ENCODE data around the gene IFITM10.
A peak's percentile ranks its signal among the peaks of the same experiment; 100 is the strongest.

Gene IFITM10

GRCh38 chr11:1706634-1707400, 43.6 kb downstream of the IFITM10 start:
- DNase-seq, result no peak

- DNase-seq, result no peak
Measured at GRCh38 chr11:1705126-1706052, 45.0 kb downstream of the IFITM10 start.

- DNase-seq, result no peak
Measured at GRCh38 chr11:1703146-1703545, 47.2 kb downstream of the IFITM10 start.

- DNase-seq, result no peak
Measured at GRCh38 chr11:1702506-1702905, 47.9 kb downstream of the IFITM10 start.

DNA sequence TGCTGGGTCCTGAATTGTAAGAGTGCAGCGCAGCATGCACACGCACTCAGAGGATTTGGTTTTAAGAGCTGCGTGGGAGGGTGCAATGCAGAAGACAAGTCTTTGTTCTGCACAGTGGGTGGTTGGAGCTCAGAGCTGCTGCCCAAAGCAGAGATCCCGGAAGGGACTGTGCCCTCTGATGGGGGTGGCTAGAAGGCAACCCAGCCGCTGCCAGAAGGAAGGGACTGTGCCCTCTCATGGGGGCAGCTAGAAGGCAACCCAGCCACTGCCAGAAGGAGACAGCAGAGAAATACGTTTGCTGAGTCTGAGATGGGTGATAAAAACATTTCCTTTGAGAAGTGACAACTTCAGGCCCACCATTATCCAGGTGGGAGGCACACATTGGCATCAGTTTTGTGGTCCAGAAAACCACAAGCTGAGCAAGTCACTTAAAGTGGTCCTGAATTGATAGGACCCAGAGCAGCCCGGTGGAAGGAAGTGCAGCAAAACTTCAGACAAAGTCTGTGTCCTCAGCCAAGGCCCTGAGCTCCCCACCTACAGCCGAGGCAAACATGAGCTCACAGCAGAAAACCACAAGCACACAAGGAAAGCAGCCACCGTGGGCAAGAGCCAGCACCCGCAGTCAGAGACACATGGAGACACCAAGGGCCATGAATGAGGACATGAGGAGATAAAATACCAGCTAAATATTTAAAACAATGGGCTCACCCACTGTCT, 49.1 kb downstream of the IFITM10 start:
- no peak for DNase-seq

GRCh38 chr11:1699771-1700170, 50.6 kb downstream of the IFITM10 start:
- DNase-seq, result no peak

- no peak for DNase-seq
Measured at GRCh38 chr11:1696608-1697570, 53.5 kb downstream of the IFITM10 start, which contains the start of gene KRTAP5-6. Gene KRTAP5-6, plus strand, starts transcription at chr11:1697195. Its CDS starts 51 bp downstream, at chr11:1697246.

DNA sequence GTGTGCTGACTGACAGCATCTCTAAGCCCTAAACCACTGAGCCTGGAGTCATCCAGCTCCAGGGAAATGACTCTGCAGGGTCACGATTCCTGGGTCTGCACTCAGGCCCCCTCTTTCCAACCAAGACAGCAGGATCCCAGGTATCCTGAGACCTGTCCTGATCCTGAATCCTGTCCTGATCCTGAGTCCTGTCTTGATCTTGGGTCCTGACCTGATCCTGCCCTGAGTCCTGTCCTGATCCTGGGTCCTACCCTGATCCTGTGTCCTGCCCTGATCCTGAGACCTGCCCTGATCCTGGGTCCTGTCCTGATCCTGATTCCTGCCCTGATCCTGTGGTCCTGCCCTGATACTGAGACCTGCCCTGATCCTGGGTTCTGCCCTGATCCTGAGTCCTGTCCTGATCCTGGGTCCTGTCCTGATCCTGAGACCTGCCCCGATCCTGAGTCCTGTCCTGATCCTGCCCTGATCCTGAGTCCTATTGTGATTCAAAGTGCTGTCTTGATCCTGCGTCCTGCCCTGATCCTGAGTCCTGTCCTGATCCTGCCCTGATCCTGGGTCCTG, 54.8 kb downstream of the IFITM10 start:
- DNase-seq, result no peak

DNA sequence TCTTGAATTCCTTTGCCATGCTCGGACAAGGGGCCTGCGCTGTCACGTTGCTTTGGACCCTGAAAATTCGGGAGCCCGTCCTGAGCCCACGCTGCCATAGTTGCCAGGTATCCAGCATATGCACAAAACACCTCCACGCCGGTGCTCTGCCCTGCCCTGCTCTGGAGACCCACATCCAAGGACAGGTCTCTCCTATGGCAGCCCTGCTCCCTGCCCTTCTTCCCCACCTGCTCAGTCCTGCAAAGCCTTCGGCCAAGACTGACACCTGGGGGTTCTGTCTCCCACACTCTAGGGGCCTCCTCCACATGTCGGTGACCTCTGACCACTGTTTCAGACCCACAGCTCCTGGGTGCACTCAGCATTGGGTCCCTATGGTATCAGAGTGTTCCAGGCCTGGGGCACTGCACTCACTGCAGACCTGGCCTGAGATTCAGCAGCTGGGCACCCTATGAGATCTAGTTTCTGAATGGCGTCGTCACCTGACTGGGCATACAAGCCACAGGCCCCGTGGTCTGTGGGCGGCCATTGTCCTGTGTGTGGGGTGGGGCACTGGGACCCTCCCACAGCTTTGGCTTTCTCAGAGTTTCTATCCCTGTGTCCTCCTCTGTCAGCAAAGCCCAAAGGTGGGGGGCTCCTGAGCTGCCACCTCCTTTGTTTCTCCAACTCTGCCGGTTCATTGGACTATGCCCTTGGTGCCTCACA, 55.4 kb downstream of the IFITM10 start:
- no peak for DNase-seq

GRCh38 chr11:1694064-1694845, 56.1 kb downstream of the IFITM10 start:
- peak; percentile 91 for DNase-seq

DNA sequence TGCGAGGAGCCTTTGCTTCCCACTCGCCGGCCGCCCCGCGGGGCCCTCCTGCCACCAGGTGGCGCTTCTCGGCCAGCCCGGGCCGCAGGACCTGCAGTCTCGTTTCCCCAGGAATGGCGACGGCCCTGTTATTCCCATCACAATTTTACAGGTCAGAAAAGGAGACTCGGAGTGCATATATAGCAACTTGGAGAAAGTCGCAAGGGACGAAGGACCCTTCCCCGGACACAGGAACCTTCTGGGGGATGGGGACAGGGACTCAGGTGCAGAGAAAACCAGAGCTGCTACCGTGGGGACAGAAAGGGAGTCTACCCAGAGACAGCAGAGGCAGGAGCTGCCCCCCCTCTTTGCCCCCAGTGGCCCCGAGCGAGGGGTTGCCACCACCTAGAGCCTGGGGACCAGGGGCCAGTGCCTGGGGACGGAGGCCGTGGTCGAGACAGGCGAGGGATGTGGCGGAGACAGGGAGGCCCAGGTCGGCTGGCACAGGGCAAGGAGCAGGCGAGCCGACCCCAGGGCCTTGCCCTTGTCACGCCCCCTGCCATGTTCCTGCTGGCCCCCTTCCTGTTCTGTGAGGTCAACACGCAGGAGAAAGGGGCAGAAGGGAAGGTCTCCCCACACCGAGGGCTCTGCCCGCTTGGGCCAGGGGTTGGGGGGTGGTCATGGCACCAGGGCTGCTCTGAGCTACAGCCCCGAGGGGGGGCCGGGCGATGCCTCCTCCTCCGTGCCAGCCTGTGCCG, 56.9 kb downstream of the IFITM10 start:
- DNase-seq, result peak; percentile 93

GRCh38 chr11:1692708-1693326, 57.6 kb downstream of the IFITM10 start:
- no peak for DNase-seq

DNA sequence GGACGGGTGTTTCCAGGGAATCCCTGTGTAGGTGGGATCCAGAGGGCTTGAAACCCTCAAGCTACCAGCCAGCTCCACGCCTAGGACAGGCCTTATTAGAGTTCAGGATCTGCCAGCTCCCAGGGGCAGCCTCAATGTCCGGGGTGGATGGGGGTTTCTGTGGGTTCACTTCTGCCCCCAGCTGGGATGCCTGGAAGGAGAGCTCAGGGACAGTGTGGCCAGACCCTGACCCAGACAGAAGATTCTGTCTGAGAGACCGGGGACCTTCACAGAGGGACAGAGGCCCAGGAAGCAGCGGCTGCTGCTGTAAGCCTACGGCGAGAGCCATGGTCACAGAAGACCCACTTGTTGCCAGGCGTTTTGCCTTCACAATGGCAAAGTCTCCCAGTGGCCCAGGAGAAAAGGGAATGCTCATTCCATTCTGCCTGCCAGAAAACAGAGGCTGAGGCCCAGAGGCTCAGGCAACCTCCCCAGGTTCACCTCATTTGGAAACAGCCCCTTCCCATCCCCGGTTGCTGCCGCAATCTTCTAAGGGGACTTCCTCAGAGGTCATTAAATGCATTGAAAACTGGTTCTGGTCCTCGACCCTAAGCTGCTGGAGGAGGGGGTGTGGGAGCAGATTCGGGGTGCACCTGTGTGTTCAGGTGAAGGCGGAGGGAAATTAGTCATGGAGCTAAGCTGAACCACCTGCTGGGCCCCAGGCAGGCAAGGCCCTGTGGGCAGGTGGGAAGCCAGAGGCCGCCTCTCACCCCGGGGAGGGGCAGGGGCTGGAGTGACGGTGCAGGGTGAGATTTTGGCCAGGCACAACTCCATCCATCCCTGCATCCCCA, 58.3 kb downstream of the IFITM10 start:
- no peak for DNase-seq

DNA sequence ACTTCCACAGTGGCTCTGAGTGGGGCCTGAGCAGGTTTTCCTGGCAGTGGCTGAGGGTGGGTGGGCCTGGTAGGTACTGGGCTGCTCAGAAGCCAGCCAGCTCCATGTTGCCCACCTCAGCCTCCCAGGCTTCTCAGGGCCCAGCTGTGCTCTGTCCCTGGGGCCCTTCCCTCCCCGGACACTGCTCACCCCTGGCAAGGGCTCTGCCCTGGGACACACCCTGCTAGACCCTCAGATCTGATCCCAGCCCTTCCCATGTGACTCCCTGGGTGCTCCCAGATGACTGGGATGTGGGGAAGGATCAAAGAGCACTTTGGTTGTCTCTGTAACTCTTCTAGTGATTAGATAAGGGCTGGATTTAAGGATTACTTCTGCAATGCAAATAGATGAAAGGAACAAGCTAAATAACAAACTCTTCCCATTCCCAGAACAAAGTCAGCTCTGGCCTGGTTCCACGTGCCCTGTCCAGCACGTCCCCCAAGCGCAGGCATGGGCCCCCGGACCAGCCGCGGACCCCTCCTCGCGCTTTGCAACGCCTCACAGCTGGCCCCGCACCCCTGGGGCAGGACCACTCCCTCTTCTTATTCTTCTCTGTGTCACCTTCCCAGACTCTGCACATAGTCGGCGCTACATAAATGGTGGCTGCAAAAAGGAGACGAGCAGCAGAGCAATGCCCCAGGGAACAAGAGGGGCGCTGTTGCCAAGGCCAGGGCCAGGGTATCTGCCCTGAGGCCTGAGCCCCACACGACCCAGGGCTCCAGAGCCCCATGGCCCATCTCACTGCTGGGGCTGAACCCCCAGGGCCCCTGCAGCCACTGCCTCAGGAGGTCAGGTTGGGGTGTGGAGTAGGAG, 59.1 kb downstream of the IFITM10 start:
- DNase-seq, result no peak

- no peak for DNase-seq
Measured at GRCh38 chr11:1690167-1691025, 60.0 kb downstream of the IFITM10 start.

Data from right forelimb (tissue), 1 donor.